Neural cell (in vitro differentiated cells): ENCODE results near the gene LMF2. TPM values are rescaled to one million over a fixed set of nuclear protein-coding genes. Genes with fewer than 3 reads are reported as not detected.

Source experiments
- H2AFZ ChIP-seq: fragments of 200-600, 300-800 bp; sonication (generic), shearing (Covaris generic); 2 replicates; pipeline ENCODE4 v1.6.0; 2014; ENCODE audit warnings: low read depth, mild to moderate bottlenecking, antibody characterized with exemption, low read length, moderate library complexity
- H3F3A ChIP-seq: fragments of 200-600 bp; shearing (Covaris generic); 2 replicates; pipeline ENCODE4 v1.6.1; 2016; ENCODE audit warnings: mild to moderate bottlenecking, moderate library complexity, mixed read lengths, antibody characterized with exemption, low read length; ENCODE audit not compliant: insufficient read depth, poor library complexity, severe bottlenecking
- H3K27ac ChIP-seq: fragments of 200-600, 300-800 bp; sonication (generic), shearing (Covaris generic); 2 replicates; pipeline ENCODE4 v1.5.1; 2014; ENCODE audit warnings: mild to moderate bottlenecking, low read length, moderate library complexity
- H3K27me3 ChIP-seq: fragments of 300-800, 200-600 bp; sonication (generic), shearing (Covaris generic); 2 replicates; pipeline ENCODE4 v1.6.0; 2014; ENCODE audit warnings: mild to moderate bottlenecking, low read depth, low read length, moderate library complexity; ENCODE audit not compliant: insufficient read depth
- H3K36me3 ChIP-seq: fragments of 300-800, 200-600 bp; sonication (generic), shearing (Covaris generic); 2 replicates; pipeline ENCODE4 v1.5.1; 2014; ENCODE audit warnings: mild to moderate bottlenecking, antibody characterized with exemption, low read length, moderate library complexity; ENCODE audit not compliant: insufficient read depth
- H3K4me2 ChIP-seq: fragments of 300-800, 200-600 bp; sonication (generic), shearing (Covaris generic); 2 replicates; pipeline ENCODE4 v1.6.0; 2014; ENCODE audit warnings: mild to moderate bottlenecking, low read length
- H3K4me3 ChIP-seq: fragments of 300-800, 200-600 bp; sonication (generic), shearing (Covaris generic); 2 replicates; pipeline ENCODE4 v1.5.1; 2014; ENCODE audit warnings: mild to moderate bottlenecking, low read length, moderate library complexity
- H3K79me2 ChIP-seq: fragments of 200-600 bp; shearing (Covaris generic); replicated peaks from 2 replicates; pipeline ENCODE4 v1.6.0; 2014; ENCODE audit warnings: mild to moderate bottlenecking, low read length, moderate library complexity; ENCODE audit not compliant: insufficient read depth
- H3K9ac ChIP-seq: fragments of 300-800, 200-600 bp; sonication (generic), shearing (Covaris generic); 2 replicates; pipeline ENCODE4 v1.6.1; 2016; ENCODE audit warnings: mild to moderate bottlenecking, low read length, mixed read lengths
- H3K9me2 ChIP-seq: fragments of 200-600 bp; shearing (Covaris generic); 2 replicates; pipeline ENCODE4 v1.6.1; 2016; ENCODE audit warnings: mild to moderate bottlenecking, low read length, mixed read lengths; ENCODE audit not compliant: insufficient read depth
- H3K9me3 ChIP-seq: fragments of 200-600, 300-800 bp; sonication (generic), shearing (Covaris generic); 2 replicates; pipeline ENCODE4 v1.6.1; 2016; ENCODE audit warnings: mild to moderate bottlenecking, mixed run types, low read length, moderate library complexity, mixed read lengths
- H4K20me1 ChIP-seq: fragments of 200-600 bp; shearing (Covaris generic); 2 replicates; pipeline ENCODE4 v1.6.1; 2016; ENCODE audit warnings: mild to moderate bottlenecking, mixed run types; ENCODE audit not compliant: insufficient read depth
- EP300 ChIP-seq: fragments of 450-650 bp; conservative IDR thresholded peaks from 2 replicates; pipeline ENCODE4 v1.6.1; 2014; ENCODE audit warnings: antibody characterized with exemption, mild to moderate bottlenecking, moderate library complexity; ENCODE audit not compliant: poor library complexity, severe bottlenecking
- EZH2 ChIP-seq: fragments of 200-600, 300-800 bp; shearing (Covaris generic), sonication (generic); IDR thresholded peaks from 2 replicates; pipeline ENCODE4 v1.6.1; 2014; ENCODE audit warnings: antibody characterized with exemption, low read length, borderline replicate concordance, mild to moderate bottlenecking; ENCODE audit not compliant: insufficient read depth, poor library complexity, severe bottlenecking
- MXI1 ChIP-seq: fragments of 450-650 bp; conservative IDR thresholded peaks from 2 replicates; pipeline ENCODE4 v1.6.1; 2014; ENCODE audit warnings: antibody characterized with exemption, mild to moderate bottlenecking; ENCODE audit not compliant: poor library complexity, severe bottlenecking
- POLR2AphosphoS5 ChIP-seq: IDR thresholded peaks from 2 replicates; pipeline ENCODE4 v1.6.1; 2012
- RAD21 ChIP-seq: fragments of 450-650 bp; conservative IDR thresholded peaks from 2 replicates; pipeline ENCODE4 v1.6.1; 2014; ENCODE audit warnings: antibody characterized with exemption, mild to moderate bottlenecking, moderate library complexity
- SMC3 ChIP-seq: fragments of 450-650 bp; conservative IDR thresholded peaks from 2 replicates; pipeline ENCODE4 v1.6.1; 2014; ENCODE audit warnings: antibody characterized with exemption, mild to moderate bottlenecking, moderate library complexity; ENCODE audit not compliant: poor library complexity
- TAF1 ChIP-seq: IDR thresholded peaks from 2 replicates; pipeline ENCODE4 v1.6.1; 2012; ENCODE audit warnings: low read depth
- polyA plus RNA-seq: library from polyadenylated mRNA; depleted of rRNA; stranded (reverse); fragments of >200 nt; gene quantifications from 2 replicates; pipeline ENCODE4 v1.2.3, GENCODE V29; 2014
- TF ChIP-seq, protein P1 (sequence below): IDR thresholded peaks from 2 replicates; pipeline ENCODE4 v1.6.1; 2012; ENCODE audit warnings: borderline replicate concordance
- TF ChIP-seq, protein P2 (sequence below): fragments of 450-650 bp; IDR thresholded peaks from 2 replicates; pipeline ENCODE4 v1.5.1; 2014; ENCODE audit warnings: antibody characterized with exemption, mild to moderate bottlenecking, moderate library complexity; ENCODE audit not compliant: poor library complexity, severe bottlenecking

Gene LMF2
- polyA plus RNA-seq, 1 donor from 2014 or later, result 76.5 TPM

DNA sequence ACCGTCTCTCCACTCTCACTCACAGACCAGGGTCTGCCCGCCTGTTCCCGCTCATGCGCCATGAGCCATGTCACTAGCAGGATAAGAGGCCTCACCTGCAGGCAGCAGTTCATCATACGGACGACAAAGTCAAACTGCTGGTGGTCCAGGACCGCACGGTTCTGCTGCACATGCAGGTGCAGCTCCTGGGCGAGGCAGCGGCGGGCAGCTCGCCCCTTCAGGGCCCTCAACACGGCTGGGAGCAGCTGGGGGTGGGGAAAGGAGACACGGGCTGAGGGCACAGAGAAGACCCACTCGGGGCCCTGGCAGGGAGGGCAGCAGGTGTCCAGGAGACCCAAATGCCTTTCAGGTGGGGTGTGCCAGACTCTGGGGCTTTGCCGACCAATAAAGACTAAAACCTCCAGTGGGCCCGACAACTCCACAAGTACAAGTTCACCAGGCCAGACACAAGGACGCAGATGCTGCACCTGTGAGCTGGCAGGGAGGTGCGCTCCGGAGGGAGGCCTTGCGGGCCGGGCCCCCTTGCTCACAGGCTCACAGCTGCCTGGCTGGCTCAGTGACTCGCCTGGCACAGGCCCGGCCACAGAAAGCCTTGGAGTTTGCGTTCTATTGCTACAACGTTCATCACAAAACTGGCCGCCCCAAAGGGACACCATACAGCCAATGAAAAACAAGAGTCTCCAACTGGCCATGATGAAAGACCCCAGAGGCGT lies 44.2 kb downstream of the LMF2 start:
- no peaks in the 10 kb centered on the region for H3K79me2 ChIP-seq
- no peaks in the 10 kb centered on the region for H3K9me3 ChIP-seq
- TF ChIP-seq RAD21 (no peak), MXI1 (no peak), SMC3 (no peak), TAF1 (no peak)
- TF ChIP-seq, protein P1, sequence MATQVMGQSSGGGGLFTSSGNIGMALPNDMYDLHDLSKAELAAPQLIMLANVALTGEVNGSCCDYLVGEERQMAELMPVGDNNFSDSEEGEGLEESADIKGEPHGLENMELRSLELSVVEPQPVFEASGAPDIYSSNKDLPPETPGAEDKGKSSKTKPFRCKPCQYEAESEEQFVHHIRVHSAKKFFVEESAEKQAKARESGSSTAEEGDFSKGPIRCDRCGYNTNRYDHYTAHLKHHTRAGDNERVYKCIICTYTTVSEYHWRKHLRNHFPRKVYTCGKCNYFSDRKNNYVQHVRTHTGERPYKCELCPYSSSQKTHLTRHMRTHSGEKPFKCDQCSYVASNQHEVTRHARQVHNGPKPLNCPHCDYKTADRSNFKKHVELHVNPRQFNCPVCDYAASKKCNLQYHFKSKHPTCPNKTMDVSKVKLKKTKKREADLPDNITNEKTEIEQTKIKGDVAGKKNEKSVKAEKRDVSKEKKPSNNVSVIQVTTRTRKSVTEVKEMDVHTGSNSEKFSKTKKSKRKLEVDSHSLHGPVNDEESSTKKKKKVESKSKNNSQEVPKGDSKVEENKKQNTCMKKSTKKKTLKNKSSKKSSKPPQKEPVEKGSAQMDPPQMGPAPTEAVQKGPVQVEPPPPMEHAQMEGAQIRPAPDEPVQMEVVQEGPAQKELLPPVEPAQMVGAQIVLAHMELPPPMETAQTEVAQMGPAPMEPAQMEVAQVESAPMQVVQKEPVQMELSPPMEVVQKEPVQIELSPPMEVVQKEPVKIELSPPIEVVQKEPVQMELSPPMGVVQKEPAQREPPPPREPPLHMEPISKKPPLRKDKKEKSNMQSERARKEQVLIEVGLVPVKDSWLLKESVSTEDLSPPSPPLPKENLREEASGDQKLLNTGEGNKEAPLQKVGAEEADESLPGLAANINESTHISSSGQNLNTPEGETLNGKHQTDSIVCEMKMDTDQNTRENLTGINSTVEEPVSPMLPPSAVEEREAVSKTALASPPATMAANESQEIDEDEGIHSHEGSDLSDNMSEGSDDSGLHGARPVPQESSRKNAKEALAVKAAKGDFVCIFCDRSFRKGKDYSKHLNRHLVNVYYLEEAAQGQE, result no peak
- no peak overlapping the region for H2AFZ ChIP-seq
- H3K9ac ChIP-seq, result no peak overlapping the region
- H3K27me3 ChIP-seq, result no peaks in the 10 kb centered on the region
- H3K9me2 ChIP-seq, result no peaks in the 10 kb centered on the region
- H3K4me3 ChIP-seq, result no peak overlapping the region
- H4K20me1 ChIP-seq, result peaks cover 4% of the 10 kb centered on the region
- H3F3A ChIP-seq, result no peaks in the 10 kb centered on the region
- H3K36me3 ChIP-seq, result no peaks in the 10 kb centered on the region
- H3K27ac ChIP-seq, result no peak overlapping the region
- no peak overlapping the region for H3K4me2 ChIP-seq

DNA sequence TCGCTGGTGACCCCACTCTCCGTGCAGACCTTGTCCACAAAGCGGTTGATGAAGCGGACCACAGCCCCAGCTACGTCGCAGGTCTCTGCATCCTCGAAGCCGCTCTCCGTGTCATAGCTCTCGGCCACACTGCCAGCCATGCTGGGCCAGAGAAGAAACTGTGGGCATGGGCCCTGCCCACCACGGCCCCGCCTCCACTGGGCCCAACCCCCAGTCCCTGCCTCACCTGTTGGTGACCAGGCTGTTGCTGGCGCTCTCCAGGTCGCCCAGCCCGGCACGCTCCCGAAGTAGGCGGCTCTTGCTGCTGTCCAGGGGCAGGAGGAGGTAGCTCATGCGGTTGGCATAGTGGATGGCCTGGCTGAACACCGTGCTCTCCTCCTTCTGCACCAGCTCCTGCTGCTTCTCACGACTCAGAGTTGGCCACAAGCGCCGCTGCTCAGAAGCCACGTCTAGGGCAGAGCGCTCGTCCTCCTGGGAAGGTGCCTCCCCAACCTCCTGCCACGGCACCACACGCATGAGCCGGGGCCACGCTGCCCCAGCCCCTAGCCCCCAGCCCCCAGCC lies 45.4 kb downstream of the LMF2 start:
- Histone ChIP-seq H3K4me2 (no peak overlapping the region), H3K9me3 (no peaks in the 10 kb centered on the region), H3K4me3 (no peak overlapping the region), H4K20me1 (no peaks in the 10 kb centered on the region), H3K27ac (no peak overlapping the region), H3K36me3 (no peaks in the 10 kb centered on the region), H2AFZ (no peak overlapping the region), H3K9ac (no peak overlapping the region), H3K79me2 (no peaks in the 10 kb centered on the region), H3K9me2 (no peaks in the 10 kb centered on the region), H3F3A (no peaks in the 10 kb centered on the region), H3K27me3 (no peaks in the 10 kb centered on the region)
- no peak for TF ChIP-seq TAF1
- TF ChIP-seq, protein P1, result no peak
- TF ChIP-seq RAD21, result no peak
- TF ChIP-seq SMC3, result no peak
- no peak for TF ChIP-seq MXI1
- no peak for TF ChIP-seq EP300
- no peak for TF ChIP-seq EZH2
- no peak for TF ChIP-seq POLR2AphosphoS5
- TF ChIP-seq, protein P2, sequence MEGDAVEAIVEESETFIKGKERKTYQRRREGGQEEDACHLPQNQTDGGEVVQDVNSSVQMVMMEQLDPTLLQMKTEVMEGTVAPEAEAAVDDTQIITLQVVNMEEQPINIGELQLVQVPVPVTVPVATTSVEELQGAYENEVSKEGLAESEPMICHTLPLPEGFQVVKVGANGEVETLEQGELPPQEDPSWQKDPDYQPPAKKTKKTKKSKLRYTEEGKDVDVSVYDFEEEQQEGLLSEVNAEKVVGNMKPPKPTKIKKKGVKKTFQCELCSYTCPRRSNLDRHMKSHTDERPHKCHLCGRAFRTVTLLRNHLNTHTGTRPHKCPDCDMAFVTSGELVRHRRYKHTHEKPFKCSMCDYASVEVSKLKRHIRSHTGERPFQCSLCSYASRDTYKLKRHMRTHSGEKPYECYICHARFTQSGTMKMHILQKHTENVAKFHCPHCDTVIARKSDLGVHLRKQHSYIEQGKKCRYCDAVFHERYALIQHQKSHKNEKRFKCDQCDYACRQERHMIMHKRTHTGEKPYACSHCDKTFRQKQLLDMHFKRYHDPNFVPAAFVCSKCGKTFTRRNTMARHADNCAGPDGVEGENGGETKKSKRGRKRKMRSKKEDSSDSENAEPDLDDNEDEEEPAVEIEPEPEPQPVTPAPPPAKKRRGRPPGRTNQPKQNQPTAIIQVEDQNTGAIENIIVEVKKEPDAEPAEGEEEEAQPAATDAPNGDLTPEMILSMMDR, result no peak
